ENCODE results near the gene DTX4.

- TF ChIP-seq SUZ12 (IDR thresholded peaks at IDR 0.05; ENCODE audit: extremely low read depth, insufficient read depth, insufficient read length) (no peak), YY1 (IDR thresholded peaks at IDR 0.05; ENCODE audit: insufficient read depth, insufficient read length) (no peak)
Observed at GRCh38 chr11:59208956-59209355, 37.0 kb downstream of the DTX4 start.

Measured in NT2/D1 (cell line).